ENCODE measurements around the gene P2RX6.
A peak's percentile ranks its signal among the peaks of the same experiment; 100 is the strongest.

Gene P2RX6

DNA sequence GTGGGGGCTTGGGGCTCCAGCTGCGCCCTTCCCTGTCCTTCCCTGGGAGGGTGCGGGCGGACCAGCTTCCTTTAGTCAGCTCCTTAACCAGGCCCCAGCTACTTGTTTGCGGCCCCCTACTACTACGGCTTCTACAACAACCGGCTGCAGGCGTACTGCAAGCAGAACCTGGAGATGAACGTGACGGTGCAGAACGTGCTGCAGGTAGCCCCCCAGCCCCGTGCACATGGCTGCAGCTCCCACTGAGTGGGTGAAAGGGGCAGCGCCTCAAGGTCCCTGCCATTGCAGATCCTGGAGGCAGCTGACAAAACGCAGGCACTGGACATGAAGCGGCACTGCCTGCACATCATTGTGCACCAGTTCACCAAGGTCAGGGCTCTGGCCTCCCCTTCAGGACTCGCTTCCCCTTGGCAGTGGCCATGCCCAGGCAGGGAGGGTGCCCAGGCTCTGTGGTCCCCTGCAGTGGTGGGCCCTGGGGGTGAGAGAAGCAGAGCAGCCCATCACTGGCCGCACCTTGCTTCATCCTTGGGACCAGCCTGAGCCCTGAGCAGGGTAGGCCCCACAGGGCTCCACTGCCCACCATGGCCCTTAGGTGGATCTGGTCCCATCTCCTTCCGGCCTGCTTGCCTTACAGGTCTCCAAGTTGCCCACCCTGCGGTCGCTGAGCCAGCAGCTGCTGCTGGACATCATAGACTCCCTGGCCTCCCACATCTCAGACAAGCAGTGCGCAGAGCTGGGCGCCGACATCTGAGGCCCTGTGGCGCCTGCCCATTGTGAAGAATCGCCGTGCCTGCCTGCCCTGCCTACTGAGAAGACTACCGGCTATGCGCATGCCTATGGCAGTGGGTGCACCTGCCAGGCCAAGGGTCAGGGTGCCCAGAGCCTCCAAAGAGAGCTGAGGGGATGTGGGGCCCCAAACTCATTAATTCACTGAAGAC is 18.1 kb upstream of the P2RX6 start:
- H3K4me2 ChIP-seq (ENCODE audit: insufficient read depth, low read length), result no peak overlapping the region
- ATAC-seq (ENCODE audit: insufficient read depth, low read depth) (no peak), DNase-seq (no peak)
- TF ChIP-seq EZH2 (IDR thresholded peaks at IDR 0.05; ENCODE audit: borderline replicate concordance, low read depth, low read length, severe bottlenecking), result no peak
- TF ChIP-seq, protein P1, sequence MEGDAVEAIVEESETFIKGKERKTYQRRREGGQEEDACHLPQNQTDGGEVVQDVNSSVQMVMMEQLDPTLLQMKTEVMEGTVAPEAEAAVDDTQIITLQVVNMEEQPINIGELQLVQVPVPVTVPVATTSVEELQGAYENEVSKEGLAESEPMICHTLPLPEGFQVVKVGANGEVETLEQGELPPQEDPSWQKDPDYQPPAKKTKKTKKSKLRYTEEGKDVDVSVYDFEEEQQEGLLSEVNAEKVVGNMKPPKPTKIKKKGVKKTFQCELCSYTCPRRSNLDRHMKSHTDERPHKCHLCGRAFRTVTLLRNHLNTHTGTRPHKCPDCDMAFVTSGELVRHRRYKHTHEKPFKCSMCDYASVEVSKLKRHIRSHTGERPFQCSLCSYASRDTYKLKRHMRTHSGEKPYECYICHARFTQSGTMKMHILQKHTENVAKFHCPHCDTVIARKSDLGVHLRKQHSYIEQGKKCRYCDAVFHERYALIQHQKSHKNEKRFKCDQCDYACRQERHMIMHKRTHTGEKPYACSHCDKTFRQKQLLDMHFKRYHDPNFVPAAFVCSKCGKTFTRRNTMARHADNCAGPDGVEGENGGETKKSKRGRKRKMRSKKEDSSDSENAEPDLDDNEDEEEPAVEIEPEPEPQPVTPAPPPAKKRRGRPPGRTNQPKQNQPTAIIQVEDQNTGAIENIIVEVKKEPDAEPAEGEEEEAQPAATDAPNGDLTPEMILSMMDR (IDR thresholded peaks at IDR 0.05; ENCODE audit: borderline replicate concordance, extremely low read depth, low read length, poor library complexity, severe bottlenecking), result no peak
- H3K9me3 ChIP-seq (ENCODE audit: insufficient read depth, low read length, severe bottlenecking), result no peaks in the 10 kb centered on the region
- no peak overlapping the region for H3K27ac ChIP-seq (ENCODE audit: low read length)
- H4K20me1 ChIP-seq (ENCODE audit: insufficient read depth, low read length), result peaks cover 26% of the 10 kb centered on the region
- peaks cover 87% of the 10 kb centered on the region for H3K36me3 ChIP-seq (ENCODE audit: insufficient read depth, low read length)
- H3K27me3 ChIP-seq (ENCODE audit: insufficient read depth, low read length, poor library complexity), result no peaks in the 10 kb centered on the region
- no peak overlapping the region for H2AFZ ChIP-seq (ENCODE audit: low read depth, low read length)
- H3K9ac ChIP-seq (ENCODE audit: low read depth, low read length), result no peak overlapping the region
- H3K4me1 ChIP-seq (ENCODE audit: insufficient read depth, low read length), result peaks cover 23% of the 10 kb centered on the region
- H3K4me3 ChIP-seq (ENCODE audit: low read depth in 1 of 2, low read length in 2 of 2), result no peak overlapping the region
- peaks cover 28% of the 10 kb centered on the region for H3K79me2 ChIP-seq (ENCODE audit: insufficient read depth, low read length)

DNA sequence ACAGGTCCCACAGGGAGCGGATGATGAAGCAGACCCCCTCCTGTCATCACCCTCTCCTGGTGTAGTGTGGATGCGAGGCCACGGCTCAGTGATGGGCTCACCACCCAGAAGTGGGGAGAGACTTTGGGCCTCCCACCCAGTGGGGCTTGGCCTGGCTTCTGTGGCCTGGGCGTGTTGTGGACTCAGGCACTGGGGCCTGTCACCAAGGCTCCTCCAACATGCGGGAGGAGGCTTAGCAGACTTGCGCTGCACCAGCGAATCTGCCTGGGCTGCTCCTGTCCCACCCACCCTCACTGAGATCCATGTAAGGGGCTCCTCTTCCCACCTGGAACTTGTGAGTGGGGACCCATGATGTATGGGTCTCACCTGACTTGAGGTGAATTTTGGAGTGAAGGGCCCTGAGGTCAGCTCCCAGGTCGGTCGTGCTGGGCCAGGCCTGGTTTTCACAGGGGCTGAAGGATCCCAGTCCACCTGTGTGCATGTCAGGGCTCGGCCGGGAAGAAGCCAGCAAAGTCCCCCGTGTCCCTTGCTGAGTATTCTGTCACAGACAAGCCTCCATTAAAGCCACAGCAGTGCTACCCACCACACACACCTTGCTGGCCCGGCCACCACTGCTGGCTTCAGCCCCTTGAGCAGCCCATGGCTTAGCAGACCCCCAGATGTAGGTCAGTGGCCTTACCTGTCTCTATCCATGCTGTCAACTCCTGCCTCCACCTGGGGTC is 17.3 kb upstream of the P2RX6 start:
- H3K9ac ChIP-seq (ENCODE audit: low read depth, low read length), result no peak overlapping the region
- peaks cover 24% of the 10 kb centered on the region for H3K4me1 ChIP-seq (ENCODE audit: insufficient read depth, low read length)
- H4K20me1 ChIP-seq (ENCODE audit: insufficient read depth, low read length), result peaks cover 26% of the 10 kb centered on the region
- no peak overlapping the region for H3K4me3 ChIP-seq (ENCODE audit: low read depth in 1 of 2, low read length in 2 of 2)
- TF ChIP-seq, protein P1 (IDR thresholded peaks at IDR 0.05; ENCODE audit: borderline replicate concordance, extremely low read depth, low read length, poor library complexity, severe bottlenecking), result no peak
- no peak for TF ChIP-seq EZH2 (IDR thresholded peaks at IDR 0.05; ENCODE audit: borderline replicate concordance, low read depth, low read length, severe bottlenecking)
- no peaks in the 10 kb centered on the region for H3K9me3 ChIP-seq (ENCODE audit: insufficient read depth, low read length, severe bottlenecking)
- H3K4me2 ChIP-seq (ENCODE audit: insufficient read depth, low read length), result no peak overlapping the region
- no peak overlapping the region for H3K27ac ChIP-seq (ENCODE audit: low read length)
- DNase-seq (peak; percentile 13), ATAC-seq (ENCODE audit: insufficient read depth, low read depth) (no peak)
- H3K36me3 ChIP-seq (ENCODE audit: insufficient read depth, low read length), result peaks cover 79% of the 10 kb centered on the region
- peaks cover 29% of the 10 kb centered on the region for H3K79me2 ChIP-seq (ENCODE audit: insufficient read depth, low read length)
- H3K27me3 ChIP-seq (ENCODE audit: insufficient read depth, low read length, poor library complexity), result no peaks in the 10 kb centered on the region
- no peak overlapping the region for H2AFZ ChIP-seq (ENCODE audit: low read depth, low read length)

- no peak overlapping the region for H3K9ac ChIP-seq (ENCODE audit: low read depth, low read length)
- H2AFZ ChIP-seq (ENCODE audit: low read depth, low read length), result no peak overlapping the region
- peaks cover 26% of the 10 kb centered on the region for H4K20me1 ChIP-seq (ENCODE audit: insufficient read depth, low read length)
- H3K27me3 ChIP-seq (ENCODE audit: insufficient read depth, low read length, poor library complexity), result no peaks in the 10 kb centered on the region
- H3K27ac ChIP-seq (ENCODE audit: low read length), result no peak overlapping the region
- peaks cover 33% of the 10 kb centered on the region for H3K4me1 ChIP-seq (ENCODE audit: insufficient read depth, low read length)
- no peak for TF ChIP-seq EZH2 (IDR thresholded peaks at IDR 0.05; ENCODE audit: borderline replicate concordance, low read depth, low read length, severe bottlenecking)
- TF ChIP-seq, protein P1 (IDR thresholded peaks at IDR 0.05; ENCODE audit: borderline replicate concordance, extremely low read depth, low read length, poor library complexity, severe bottlenecking), result no peak
- H3K9me3 ChIP-seq (ENCODE audit: insufficient read depth, low read length, severe bottlenecking), result no peaks in the 10 kb centered on the region
- peak; percentile 17 for DNase-seq
- no peak overlapping the region for H3K4me3 ChIP-seq (ENCODE audit: low read depth in 1 of 2, low read length in 2 of 2)
- H3K79me2 ChIP-seq (ENCODE audit: insufficient read depth, low read length), result peaks cover 37% of the 10 kb centered on the region
- peak overlapping the region; percentile 100; the same call in 1 of the 2 replicates for H3K4me2 ChIP-seq (ENCODE audit: insufficient read depth, low read length)
- ATAC-seq (ENCODE audit: insufficient read depth, low read depth), result no peak
- peaks cover 70% of the 10 kb centered on the region for H3K36me3 ChIP-seq (ENCODE audit: insufficient read depth, low read length)
Measured at GRCh38 chr22:20998411-20999336, 16.3 kb upstream of the P2RX6 start.

Data from DND-41 (cell line).